ENCODE measurements around the gene GCH1. TPM values are rescaled to one million over a fixed set of nuclear protein-coding genes. Genes with fewer than 3 reads are reported as not detected.
"Not testable (repeated sequence)": the region's sequence is repeated elsewhere in the genome, so short reads cannot be mapped to it uniquely, and the experiment has no call there.

GCH1 gene
- total RNA-seq, 1 donor from 2014 or later, result 9.0 TPM

- Histone ChIP-seq H3K4me1 (no peaks in the 10 kb centered on the region), H3K9me3 (ENCODE audit: low read depth) (no peaks in the 10 kb centered on the region), H3K36me3 (no peaks in the 10 kb centered on the region), H2AFZ (replicated peaks) (no peak overlapping the region), H3K79me2 (ENCODE audit: low read depth) (no peaks in the 10 kb centered on the region), H4K20me1 (ENCODE audit: low read depth) (no peaks in the 10 kb centered on the region), H3K27ac (no peak overlapping the region), H3K9ac (no peak overlapping the region), H3K4me3 (no peak overlapping the region), H3K4me2 (no peak overlapping the region), H3K27me3 (no peaks in the 10 kb centered on the region), H3F3A (ENCODE audit: low read depth) (no peaks in the 10 kb centered on the region)
- Mint-ChIP-seq H3K4me3 (no peak overlapping the region), H3K4me1 (no peaks in the 10 kb centered on the region), H3K9me3 (no peaks in the 10 kb centered on the region), H3K27me3 (ENCODE audit: insufficient read depth, low read depth) (no peaks in the 10 kb centered on the region), H3K36me3 (no peaks in the 10 kb centered on the region), H3K27ac (no peak overlapping the region)
- TF ChIP-seq CTCF (IDR thresholded peaks at IDR 0.05) (no peak), EZH2phosphoT487 (IDR thresholded peaks at IDR 0.05) (no peak), EZH2 (IDR thresholded peaks at IDR 0.05) (no peak)
- no peak for DNase-seq (ENCODE audit: low spot score)
These were observed 25.6 kb upstream of the GCH1 start for GRCh38 chr14:54928216-54928615.

DNA sequence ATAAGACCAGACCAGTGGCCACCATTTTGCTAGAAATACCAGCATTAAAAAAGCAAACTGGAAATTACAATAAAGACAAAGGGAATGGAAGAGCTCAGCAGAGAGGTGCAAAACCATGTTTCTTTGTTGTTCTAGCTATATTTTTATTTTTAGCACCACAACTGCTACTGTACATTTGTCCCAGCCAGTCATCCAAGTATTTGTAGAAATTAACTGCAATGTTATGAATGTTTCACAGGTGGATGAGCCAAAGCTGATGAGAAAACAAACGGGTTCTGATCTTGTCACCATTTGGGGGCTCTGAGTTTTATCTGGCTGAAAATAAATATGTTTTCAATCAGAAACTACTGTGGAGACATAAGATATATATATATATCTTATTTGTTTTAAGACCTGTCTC, 24.9 kb upstream of the GCH1 start:
- H3K4me2 ChIP-seq, result no peak overlapping the region
- H3K4me1 Mint-ChIP-seq, result no peaks in the 10 kb centered on the region
- H3K9me3 ChIP-seq (ENCODE audit: low read depth), result no peaks in the 10 kb centered on the region
- no peak overlapping the region for H3K4me3 ChIP-seq
- H3K9ac ChIP-seq, result no peak overlapping the region
- no peaks in the 10 kb centered on the region for H3K79me2 ChIP-seq (ENCODE audit: low read depth)
- H3K27me3 ChIP-seq, result no peaks in the 10 kb centered on the region
- no peaks in the 10 kb centered on the region for H3F3A ChIP-seq (ENCODE audit: low read depth)
- H3K9me3 Mint-ChIP-seq, result no peaks in the 10 kb centered on the region
- DNase-seq (ENCODE audit: low spot score), result no peak
- no peak overlapping the region for H3K27ac Mint-ChIP-seq
- H4K20me1 ChIP-seq (ENCODE audit: low read depth), result no peaks in the 10 kb centered on the region
- no peaks in the 10 kb centered on the region for H3K36me3 ChIP-seq
- no peak overlapping the region for H3K4me3 Mint-ChIP-seq
- H3K27me3 Mint-ChIP-seq (ENCODE audit: insufficient read depth, low read depth), result no peaks in the 10 kb centered on the region
- TF ChIP-seq CTCF (IDR thresholded peaks at IDR 0.05) (no peak), EZH2phosphoT487 (IDR thresholded peaks at IDR 0.05) (no peak), EZH2 (IDR thresholded peaks at IDR 0.05) (no peak)
- H3K27ac ChIP-seq, result no peak overlapping the region
- H3K4me1 ChIP-seq, result no peaks in the 10 kb centered on the region
- H2AFZ ChIP-seq (replicated peaks), result no peak overlapping the region
- H3K36me3 Mint-ChIP-seq, result no peaks in the 10 kb centered on the region

DNA sequence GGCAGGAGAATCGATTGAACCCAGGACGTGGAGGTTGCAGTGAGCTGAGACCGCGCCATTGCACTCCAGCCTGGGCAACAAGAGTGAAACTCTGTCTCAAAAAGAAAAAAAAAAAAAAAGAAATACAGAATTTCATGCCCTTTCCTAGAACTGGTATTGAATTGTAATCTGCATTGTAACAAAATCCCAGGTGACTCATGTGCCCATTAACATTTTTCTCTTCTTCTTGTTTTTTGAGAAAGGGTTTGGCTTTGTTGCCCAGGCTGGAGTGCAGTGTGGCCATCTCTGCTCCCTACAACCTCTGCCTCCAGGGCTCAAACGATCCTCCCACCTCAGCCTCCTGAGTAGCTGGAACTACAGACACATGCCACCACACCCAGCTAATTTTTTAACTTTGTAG, 23.9 kb upstream of the GCH1 start:
- H4K20me1 ChIP-seq (ENCODE audit: low read depth); H3K4me1 Mint-ChIP-seq: not testable (repeated sequence)

DNA sequence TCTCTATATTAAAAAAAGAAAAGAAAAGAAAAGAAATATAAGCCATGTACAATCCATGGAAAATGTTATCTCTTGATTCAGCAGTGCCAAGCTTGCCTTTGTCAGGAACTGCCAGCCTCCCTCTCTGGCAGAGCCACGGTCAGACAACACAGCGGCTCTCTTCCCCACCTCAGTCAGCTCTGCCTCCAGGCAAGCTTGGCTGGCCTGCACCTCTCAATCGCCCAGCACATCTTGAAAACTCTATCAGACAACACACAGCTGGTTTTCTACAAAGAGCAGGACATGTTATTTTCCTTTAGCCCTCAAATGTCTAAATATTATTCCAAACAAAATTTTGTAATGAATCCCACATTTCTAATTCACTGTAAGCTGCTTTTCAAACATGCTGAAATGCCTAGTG, 20.0 kb upstream of the GCH1 start:
- DNase-seq (ENCODE audit: low spot score), result no peak
- H3F3A ChIP-seq (ENCODE audit: low read depth), result no peaks in the 10 kb centered on the region
- H4K20me1 ChIP-seq (ENCODE audit: low read depth), result no peaks in the 10 kb centered on the region
- H3K9me3 ChIP-seq (ENCODE audit: low read depth), result no peaks in the 10 kb centered on the region
- H3K79me2 ChIP-seq (ENCODE audit: low read depth), result no peaks in the 10 kb centered on the region
- H3K4me3 ChIP-seq, result no peak overlapping the region
- no peak overlapping the region for H3K27ac Mint-ChIP-seq
- no peaks in the 10 kb centered on the region for H3K27me3 Mint-ChIP-seq (ENCODE audit: insufficient read depth, low read depth)
- H3K36me3 ChIP-seq, result no peaks in the 10 kb centered on the region
- no peaks in the 10 kb centered on the region for H3K27me3 ChIP-seq
- no peak overlapping the region for H3K9ac ChIP-seq
- H3K4me1 Mint-ChIP-seq, result no peaks in the 10 kb centered on the region
- no peak for TF ChIP-seq EZH2phosphoT487 (IDR thresholded peaks at IDR 0.05)
- no peak for TF ChIP-seq EZH2 (IDR thresholded peaks at IDR 0.05)
- TF ChIP-seq CTCF (IDR thresholded peaks at IDR 0.05), result no peak
- H3K9me3 Mint-ChIP-seq, result no peaks in the 10 kb centered on the region
- no peak overlapping the region for H3K4me2 ChIP-seq
- no peak overlapping the region for H3K27ac ChIP-seq
- H3K4me1 ChIP-seq, result no peaks in the 10 kb centered on the region
- H3K4me3 Mint-ChIP-seq, result no peak overlapping the region
- no peak overlapping the region for H2AFZ ChIP-seq (replicated peaks)
- H3K36me3 Mint-ChIP-seq, result no peaks in the 10 kb centered on the region

More for the DNA sequence above, 23.9 kb upstream of the GCH1 start:
- H3K36me3 Mint-ChIP-seq; H3K4me3 ChIP-seq; H3K79me2 ChIP-seq (ENCODE audit: low read depth); H3K4me1 ChIP-seq; H3F3A ChIP-seq (ENCODE audit: low read depth); H3K9me3 Mint-ChIP-seq; H3K9ac ChIP-seq; H3K4me3 Mint-ChIP-seq; H3K27me3 ChIP-seq; H3K27ac Mint-ChIP-seq; H3K36me3 ChIP-seq; H3K27me3 Mint-ChIP-seq (ENCODE audit: insufficient read depth, low read depth); H3K27ac ChIP-seq; H2AFZ ChIP-seq (replicated peaks); DNase-seq (ENCODE audit: low spot score); H3K4me2 ChIP-seq; H3K9me3 ChIP-seq (ENCODE audit: low read depth): not testable (repeated sequence)
